NCI-H128 (cell line): ENCODE results near the gene ZNF750.

ENCODE experiments used
- DNase-seq: peaks from one replicate; lab custom pipeline; 2025; ENCODE audit not compliant: unreplicated experiment; lab: John Stamatoyannopoulos, UW

Gene ZNF750

DNA sequence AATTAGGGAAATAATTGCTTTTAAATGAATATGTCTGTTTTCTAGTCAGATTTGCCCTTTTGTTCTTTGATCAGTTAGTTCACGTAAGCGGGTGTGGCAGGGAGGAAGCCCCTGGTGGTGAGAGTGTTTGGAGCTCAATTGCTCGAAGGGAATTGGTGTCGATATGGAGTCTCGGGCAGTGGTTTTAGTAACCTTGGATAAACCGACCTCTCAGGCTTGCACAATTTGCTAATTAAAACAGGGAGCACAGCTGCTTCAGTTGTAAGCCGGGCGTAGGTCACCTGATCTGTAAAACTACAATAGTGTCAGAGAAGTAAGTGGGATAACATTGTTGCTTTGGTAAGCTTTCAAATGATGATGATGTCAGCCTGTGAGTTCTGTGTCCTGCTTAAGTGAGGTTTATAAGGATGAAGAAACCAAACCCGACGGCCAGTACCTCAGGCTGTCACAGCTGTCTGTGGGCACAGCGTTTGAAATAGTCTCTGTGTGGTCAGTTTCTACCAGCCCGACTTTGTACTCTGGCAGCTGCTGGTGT is 2.9 kb downstream of the ZNF750 start:
- no peak for DNase-seq

DNA sequence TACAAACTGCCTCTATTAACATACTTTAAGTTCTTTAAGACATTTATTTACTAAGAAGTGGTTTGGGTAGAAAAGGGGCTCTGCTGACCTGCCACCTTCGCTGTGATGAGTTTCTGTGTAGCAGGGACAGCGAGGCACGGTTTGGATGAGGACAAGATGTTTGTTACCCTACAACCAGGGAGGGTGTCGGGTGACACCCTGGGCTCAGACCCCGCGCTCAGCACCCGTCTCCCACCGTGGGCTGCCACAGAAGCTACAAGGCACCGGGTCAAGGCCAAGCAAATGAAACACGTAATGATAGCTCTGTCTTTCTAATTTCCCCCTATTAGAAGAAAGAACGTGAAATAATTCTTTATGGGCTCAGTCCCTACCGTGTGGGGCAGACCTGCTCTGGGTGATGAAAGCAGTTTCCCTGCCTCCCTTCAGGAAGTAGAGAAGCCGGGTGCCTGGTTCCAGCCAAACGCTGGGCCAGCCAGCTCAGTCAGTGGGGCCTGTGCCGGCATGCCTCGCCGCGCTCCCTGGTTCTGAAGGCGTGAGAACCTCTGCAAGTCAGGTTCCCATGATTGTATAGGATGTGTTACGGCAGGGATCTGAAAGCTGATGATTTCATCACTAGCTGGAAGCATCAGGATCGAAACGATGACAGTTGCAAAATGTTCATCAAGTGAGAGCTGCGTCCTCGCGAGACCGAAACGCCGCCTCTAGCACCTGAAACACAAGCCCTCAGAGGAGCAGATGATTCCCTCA is 3.9 kb downstream of the ZNF750 start:
- DNase-seq = no peak

DNA sequence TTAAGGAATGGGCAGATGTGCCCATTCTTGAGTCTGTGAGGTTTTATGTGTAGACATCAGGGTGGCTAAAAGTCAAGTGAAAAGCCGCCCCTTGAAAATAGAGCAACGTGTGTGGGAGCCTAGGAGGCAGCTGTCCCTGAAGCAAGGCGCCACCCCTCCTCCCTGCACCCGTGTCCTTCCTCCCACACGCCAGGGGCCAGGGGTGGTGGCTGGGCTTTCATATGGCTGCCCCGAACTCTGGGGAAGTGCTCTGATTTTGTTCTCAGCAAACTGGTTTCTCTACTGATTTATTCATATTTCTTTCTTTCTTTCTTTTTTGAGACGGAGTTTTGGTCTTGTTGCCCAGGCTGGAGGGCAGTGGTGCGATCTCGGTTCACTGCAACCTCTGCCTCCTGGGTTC is 4.7 kb downstream of the ZNF750 start:
- no peak for DNase-seq

DNA sequence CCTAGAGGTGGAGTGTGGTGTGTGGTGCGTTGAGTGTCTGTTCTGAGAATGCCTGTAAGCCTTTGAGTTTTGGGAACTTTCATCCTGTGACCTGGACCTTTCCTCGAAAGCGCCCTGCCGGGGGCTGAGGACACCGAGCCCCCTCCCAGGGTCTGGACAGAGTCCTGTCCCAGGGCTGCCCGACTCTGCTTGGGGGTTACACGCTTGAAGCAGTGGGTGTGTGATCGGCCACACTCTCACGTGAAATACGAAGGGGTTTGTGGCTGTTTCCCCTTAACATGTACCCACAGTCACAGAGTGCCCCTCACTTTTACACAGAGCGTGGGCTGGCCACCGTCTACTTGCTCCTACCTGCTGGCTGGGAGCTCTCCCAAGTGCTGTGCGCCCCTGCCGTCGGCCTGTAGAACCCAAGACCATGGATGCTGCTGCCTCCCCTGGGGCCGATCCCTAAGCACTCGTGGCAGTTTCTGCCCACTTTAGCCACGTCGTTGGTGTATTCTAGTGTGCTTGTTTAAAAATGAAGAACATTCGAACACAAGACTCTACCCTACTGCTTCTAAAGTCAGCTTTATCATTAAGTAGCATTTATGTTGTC is 6.8 kb downstream of the ZNF750 start:
- no peak for DNase-seq

DNA sequence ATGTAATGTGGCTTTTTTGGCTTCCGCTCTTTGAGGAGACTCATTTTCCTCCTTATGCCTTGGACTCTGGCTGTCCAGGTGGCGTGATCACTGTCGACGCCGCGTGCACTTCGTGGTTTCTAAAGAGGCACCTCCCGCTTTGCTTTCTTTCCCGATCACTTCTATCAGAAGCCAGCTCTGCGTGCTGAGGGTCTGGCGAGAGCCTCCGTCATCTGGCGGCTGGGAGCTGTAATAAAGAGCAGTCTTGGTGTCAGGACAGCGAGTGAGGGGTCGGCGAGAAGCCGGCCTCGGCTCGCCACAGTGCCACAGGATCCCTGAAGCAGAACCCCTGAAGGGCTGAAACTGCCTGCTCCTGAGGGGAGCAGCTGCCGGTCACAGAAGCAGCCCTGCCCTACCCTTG is 7.4 kb downstream of the ZNF750 start:
- no peak for DNase-seq

DNA sequence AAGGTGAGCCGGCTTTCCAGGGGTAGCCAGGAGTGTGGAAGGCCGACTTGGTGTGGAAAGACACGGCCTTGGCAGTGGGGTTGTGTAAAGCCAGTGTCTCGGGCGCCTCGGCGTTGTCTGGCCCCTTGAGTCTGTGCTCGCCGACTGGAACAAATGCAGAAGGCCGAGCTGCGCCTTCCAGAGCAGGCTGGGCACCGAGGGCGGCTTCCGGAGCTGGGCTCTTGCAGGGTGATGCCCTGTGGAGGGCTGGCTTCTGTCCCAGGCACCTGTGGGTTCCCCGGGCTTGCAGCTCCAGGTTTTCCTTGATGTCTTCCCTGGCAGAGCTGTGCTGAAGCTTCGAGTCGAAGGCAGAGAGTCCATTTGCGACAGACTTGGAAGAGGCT is 8.0 kb downstream of the ZNF750 start:
- DNase-seq = peak; percentile 17

DNA sequence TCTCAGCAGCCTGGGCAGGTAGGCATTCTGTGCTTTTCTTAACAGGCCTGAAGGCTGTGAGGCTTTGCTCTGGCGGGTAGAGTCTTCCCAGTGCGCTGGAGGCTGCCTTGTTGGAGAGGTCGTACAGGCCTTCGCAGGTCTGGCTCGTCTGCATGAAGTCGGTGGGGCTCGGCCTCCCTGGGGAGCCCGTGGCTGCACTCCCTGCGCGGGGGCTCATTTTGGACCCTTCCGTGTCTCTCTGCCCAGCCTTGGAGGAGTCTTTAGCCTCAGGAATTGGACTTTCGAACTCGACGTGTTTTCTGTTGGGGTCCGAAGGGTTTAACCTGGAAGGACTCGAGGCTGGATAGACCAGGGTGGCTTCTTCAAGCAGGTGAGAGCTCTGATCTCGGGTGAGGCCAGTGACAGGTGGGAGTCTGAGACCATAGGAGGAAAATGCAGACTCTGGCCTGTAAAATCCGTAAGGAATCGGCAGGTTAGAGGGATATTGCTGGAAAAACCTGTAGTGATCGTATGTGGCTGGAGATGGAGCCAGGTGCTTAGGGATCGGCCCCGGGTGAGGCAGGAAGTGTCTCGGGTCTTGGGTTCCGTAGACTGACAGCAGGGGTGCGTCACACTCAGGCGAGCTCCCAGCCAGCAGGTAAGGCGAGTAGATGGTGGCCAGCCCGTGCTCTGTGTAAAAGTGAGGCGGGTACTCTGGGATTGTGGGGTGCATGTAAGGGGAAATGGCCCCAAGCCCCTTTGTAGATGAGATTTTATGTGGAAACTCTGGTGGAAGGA is 8.6 kb downstream of the ZNF750 start:
- no peak for DNase-seq

DNA sequence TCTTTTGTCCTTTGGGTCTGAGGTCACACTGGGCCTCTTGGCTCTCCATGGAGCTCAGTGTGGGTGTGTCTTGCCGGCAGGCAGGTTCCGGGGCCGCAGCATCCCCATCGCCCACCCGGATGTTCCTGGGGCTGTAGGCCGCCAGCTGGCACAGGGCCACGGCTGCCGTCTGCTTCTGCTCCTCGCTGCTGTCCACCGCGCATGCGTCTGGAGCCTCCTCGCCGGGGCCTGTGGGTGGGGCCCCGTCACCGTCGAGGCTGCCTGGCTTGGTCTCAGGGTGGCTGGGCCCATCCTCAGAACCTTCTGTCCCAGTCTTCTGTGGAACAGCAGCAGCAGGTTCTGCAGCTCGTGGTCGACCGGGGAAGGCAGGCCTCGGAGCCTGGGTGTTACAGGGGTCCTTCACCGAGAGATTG is 9.6 kb downstream of the ZNF750 start:
- no peak for DNase-seq

DNA sequence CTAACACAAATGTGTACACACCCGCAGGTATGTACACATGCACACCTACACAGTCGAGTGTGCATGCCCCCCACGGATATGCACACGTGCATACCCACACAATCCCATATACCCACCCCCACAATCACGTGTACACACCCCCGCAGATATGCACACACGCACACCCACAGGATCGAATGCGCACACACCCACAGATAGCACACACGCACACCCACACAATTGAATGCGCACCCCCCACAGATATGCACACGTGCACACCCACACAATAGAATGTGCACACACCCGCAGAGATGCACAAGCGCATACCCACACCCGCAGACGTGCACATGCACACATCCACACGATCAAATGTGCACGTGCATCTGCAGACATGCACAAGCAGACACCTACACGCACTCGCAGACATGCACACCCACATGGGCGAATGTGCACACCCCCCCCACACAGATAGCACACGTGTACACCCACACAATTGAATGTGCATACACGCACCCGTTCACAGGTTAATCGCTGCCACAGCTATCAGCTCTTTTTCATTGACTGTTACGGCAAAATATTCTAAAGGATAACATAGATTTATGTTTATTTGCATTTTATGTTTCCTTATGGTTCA is 10.8 kb downstream of the ZNF750 start:
- DNase-seq = no peak

DNA sequence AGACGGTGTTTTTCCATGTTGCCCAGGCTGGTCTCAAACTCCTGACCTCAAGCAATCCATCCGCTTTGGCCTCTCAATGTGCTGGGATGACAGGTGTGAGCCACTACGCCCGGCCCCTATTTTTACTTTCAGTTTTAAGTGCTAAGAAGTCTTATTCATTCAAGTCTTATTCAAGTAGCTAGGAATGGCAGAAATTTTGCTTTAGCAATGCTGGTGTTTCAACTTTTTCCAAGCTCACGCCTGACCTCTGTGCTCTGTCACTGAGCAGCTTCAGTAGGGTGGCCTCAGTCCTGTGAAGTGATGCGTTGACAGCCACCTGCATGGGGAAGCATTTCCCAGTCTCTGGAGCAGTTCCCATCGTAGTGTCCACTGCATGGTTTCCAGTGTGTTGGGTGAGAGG is 12.9 kb downstream of the ZNF750 start:
- DNase-seq = no peak

DNA sequence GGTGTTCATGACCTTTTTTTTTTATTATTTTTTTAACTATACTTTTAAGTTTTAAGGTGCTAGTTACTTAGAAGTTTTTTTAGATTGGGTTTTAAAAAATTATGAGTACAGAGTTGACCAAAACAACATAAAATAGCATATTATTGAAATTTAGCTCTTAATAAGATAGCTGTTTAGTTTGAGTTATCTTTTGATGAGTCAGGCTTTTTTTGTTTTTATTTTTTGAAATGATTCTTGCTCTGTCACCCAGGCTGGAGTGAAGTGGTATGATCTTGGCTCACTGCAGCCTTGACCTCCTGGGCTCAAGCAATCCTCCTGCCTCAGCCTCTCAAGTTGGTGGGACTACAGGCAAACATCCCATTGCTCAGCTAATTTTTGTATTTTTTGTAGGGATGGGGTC is 13.6 kb downstream of the ZNF750 start:
- DNase-seq = no peak

DNA sequence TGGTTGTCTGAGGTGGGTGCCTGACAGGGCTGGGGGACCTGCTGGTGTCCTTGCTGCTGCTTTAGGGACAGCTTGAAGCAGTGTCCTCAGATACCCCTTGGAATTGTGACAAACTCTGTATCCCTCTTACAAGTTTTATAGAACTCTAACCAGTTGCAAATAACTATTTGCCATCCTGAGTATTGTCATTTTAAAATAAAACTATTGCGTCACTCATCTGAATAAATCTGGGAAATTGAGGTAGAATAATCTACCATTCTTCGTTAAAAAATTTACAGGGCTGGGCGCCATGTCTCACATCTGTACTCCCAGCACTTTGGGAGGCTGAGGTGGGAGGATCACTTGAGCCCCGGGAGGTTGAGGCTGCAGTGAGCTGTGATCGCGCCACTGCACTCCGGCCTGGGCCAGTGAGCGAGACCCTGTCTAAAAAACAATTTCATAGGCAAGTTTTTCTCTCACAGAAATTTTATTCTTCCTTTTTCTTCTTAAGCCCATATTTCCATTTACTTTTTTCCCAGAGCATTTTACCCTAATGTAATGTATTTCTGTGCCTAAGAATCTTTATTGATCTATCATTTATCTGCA is 14.2 kb downstream of the ZNF750 start:
- no peak for DNase-seq

DNA sequence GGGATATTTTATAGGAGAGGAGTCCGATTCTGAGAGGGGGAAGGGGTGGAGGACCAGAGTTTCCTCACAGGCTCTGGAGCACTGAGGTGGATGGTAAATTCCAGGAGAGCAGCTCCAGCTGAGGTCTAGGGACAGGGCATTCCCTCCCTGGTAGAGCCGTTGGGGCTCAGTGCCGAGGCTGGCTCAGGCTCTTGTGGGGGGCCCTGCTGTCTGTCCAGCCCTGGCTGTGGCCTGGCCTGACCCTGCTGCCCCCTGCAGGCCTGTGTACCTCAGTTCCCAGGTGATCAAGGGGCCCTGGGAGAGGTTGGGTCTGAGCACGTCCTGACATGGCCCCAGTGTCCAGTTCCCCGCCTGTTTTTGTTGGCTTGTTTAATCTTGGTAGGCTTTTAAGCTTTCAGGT is 16.8 kb downstream of the ZNF750 start:
- DNase-seq = no peak

DNA sequence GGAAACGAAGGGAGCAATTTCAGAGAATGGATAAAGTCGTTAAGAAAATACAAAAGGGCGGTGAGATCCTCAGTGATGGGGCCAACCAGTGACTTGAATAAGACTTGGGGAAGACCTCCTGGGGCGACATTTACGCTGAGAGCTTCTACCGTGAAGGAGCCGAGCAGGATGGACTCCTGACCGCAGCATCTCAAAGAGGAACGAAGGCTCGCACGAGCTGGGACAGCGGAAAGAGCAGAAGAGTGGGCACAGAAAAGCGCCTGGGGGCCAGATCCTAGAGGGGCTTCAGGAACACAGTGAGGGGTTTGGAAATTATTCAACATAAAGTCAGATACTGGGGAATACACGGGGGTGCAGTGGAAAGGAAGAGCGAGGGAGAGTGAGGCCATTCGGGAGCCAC is 17.5 kb downstream of the ZNF750 start:
- no peak for DNase-seq

DNA sequence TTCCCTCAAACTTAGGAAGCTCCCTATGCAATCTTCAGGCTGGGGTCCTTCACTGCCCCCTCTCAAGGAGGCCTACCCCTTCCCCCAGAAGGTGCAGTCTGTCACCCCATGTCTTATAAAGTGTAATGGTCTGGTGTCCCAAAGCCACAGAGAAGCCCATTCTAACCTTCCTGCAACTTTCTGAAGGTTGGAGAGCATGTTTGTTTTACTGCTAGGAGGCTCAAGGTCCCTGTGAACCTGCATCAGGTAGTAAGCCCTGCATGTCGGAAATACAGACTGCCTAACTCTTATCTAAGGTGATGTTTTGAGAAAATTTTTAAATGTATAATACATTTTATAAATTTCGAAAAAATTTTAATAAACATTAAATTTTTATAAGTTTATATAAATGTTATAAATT is 18.3 kb downstream of the ZNF750 start:
- no peak for DNase-seq

DNA sequence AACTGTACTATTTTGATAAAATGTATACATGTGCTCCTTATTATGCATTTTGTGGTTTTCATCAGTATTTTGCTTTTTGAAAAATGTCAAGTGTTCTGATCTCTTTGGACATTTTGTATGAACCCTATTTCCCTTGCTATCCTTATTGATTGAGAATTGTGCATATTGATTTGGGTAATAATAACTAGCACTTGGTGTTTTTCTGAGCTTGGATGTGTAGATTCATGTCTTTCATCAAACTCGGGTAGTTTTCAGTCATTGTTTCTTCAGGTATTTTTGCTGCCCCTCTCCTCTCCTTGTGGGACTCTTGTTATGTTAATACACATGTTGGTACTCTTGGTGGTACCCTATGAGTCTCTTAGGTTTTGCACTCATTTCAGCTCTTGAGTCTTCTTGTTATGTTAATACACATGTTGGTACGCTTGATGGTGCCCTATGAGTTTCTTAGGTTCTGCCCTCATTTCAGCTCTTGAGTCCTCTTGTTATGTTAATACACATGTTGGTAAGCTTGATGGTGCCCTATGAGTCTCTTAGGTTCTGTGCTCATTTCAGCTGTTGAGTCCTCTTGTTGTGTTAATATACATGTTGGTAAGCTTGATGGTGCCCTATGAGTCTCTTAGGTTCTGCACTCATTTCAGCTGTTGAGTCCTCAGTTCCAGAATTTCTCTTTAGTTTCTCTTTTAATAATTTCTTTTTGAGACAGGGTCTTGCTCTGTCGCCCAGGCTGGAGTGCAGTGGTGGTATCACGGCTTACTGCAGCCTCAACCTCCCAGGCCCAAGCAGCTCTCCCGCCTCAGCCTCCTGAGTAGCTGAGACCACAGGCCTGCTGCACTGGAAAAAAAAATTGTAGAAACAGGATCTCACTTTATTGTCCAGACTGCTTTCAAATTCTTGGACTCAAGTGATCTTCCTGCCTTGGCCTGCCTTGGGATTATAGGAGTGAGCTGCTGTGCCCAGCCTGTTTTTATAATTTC is 19.3 kb downstream of the ZNF750 start:
- DNase-seq = no peak

DNA sequence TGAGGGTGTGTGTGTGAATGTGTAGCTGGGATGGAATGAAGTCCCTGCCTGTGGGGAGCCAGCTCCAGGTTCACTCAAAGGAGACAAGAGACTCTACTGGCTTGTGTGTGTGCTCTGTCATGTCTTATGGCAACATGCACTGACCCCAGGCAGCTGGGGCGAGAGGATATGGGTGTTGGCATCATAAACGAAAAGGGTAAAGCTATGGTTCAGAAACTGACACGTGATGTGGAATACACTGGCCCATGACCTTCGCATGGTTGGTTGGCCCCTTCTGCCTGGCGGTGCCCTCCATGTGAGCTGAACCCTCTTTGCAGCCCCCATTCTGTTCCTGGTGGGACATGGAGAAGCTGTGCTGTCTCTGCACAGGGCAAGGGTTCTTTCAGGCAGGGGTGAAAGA is 21.9 kb downstream of the ZNF750 start:
- no peak for DNase-seq

DNA sequence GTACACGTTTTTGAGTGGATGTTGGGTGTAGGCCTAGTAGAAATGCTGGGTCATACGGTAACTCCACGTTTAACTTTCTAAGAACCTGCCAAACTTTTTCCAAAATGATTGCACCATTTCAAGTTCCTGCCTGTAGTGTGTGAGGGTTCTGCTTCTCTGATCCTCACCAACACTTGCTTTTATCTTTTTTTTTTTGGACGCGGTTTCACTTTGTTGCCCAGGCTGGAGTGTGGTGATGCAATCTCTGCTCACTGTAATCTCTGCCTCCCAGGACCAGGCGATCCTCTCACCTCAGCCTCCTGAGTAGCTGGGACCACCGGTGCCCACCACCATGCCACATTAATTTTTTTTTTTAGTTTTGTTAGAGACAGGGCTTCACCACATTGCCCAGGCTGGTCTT is 23.5 kb downstream of the ZNF750 start:
- no peak for DNase-seq

DNA sequence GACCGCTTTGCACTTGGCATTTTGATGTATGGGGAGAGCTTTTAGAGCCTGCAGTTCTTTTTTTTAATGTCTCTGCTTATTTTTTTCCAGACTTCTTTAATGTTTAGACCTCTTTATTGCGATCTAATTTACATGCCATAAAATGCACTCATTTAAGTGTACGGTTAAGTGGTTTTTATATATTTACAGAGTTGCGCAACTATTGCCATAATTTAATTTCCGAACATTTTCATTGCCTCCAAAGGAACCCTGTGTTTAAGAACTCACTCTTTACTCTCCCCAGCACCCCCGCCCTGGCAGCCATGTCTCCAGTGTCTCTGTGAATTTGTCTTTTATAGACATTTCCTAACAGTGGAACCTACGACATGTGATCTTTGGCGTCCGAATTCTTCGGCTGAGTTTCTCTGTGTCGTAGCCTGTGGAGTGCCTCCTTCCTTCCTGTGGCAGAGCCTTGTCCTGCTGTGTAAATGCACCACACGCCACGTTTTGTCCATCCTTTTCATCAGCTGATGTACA is 24.0 kb downstream of the ZNF750 start:
- no peak for DNase-seq

DNA sequence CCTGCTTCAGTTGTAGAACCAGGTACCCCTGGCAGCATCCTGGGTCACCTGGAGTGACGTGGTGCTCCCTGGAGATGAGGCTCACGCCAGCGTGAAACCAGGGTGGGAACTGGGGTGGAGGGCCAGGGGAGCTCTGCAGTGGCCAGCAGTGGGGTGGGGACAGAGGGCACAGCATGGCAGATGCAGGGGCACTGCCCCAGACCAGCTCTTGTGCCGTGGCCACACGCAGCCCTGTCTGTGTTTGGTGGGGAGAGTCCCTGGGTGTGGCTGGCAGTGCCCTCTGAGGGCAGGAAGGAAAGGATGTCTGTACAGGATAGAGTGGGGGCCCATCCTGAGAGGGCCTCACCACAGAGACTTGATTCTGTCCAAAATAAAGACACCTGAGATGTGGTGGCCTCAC is 24.5 kb downstream of the ZNF750 start:
- DNase-seq = no peak
